Neural progenitor cell (in vitro differentiated cells): ENCODE data around the gene CRK.

ENCODE experiments used
- CTCF ChIP-seq: fragments of 200-600 bp; sonication (generic); IDR thresholded peaks from 2 replicates; pipeline ENCODE4 v1.5.1; 2017; ENCODE audit warnings: antibody characterized with exemption, mild to moderate bottlenecking
- EZH2 ChIP-seq: fragments of 200-600 bp; sonication (generic); IDR thresholded peaks from 2 replicates; pipeline ENCODE4 v1.6.1; 2017; ENCODE audit warnings: antibody characterized with exemption, mild to moderate bottlenecking, moderate library complexity
- EZH2phosphoT487 ChIP-seq: fragments of 200-600 bp; sonication (generic); IDR thresholded peaks from 2 replicates; pipeline ENCODE4 v1.6.1; 2017; ENCODE audit warnings: antibody characterized with exemption

GRCh38 chr17:1482680-1483079 is 26.6 kb upstream of the CRK start:
- TF ChIP-seq CTCF (no peak), EZH2 (no peak), EZH2phosphoT487 (no peak)
